WTC11 (cell line): ENCODE results near the gene MOGAT1.

Experiments
- CREB1 ChIP-seq: sonication (generic); formaldehyde crosslinking; IDR thresholded peaks from 2 replicates; pipeline ENCODE4 v1.8.0; 2023; ENCODE audit warnings: mild to moderate bottlenecking, missing genetic modification reagents
- ELF4 ChIP-seq: sonication (generic); formaldehyde crosslinking; IDR thresholded peaks from 2 replicates; pipeline ENCODE4 v1.8.1; 2022; ENCODE audit warnings: low read depth, mild to moderate bottlenecking, moderate library complexity, missing genetic modification reagents
- NFYB ChIP-seq: sonication (generic); formaldehyde crosslinking; conservative IDR thresholded peaks from 2 replicates; pipeline ENCODE4 v1.8.0; 2022; ENCODE audit warnings: low read depth, missing genetic modification reagents
- SMAD3 ChIP-seq: sonication (generic); formaldehyde crosslinking; IDR thresholded peaks from 2 replicates; pipeline ENCODE4 v1.8.0; 2022; ENCODE audit warnings: missing genetic modification reagents, mild to moderate bottlenecking, borderline replicate concordance
- ZBTB21 ChIP-seq: sonication (generic); formaldehyde crosslinking; IDR thresholded peaks from 2 replicates; pipeline ENCODE4 v1.8.1; 2023; ENCODE audit warnings: mild to moderate bottlenecking, missing genetic modification reagents, borderline replicate concordance
- TF ChIP-seq, protein P1 (sequence below): fragments of 200-600 bp; IDR thresholded peaks from 2 replicates; pipeline ENCODE4 v1.8.0; 2022; ENCODE audit warnings: antibody characterized with exemption
- TF ChIP-seq, protein P2 (sequence below): sonication (generic); formaldehyde crosslinking; IDR thresholded peaks from 2 replicates; pipeline ENCODE4 v1.8.1; 2023; ENCODE audit warnings: mild to moderate bottlenecking, missing genetic modification reagents, moderate library complexity

DNA sequence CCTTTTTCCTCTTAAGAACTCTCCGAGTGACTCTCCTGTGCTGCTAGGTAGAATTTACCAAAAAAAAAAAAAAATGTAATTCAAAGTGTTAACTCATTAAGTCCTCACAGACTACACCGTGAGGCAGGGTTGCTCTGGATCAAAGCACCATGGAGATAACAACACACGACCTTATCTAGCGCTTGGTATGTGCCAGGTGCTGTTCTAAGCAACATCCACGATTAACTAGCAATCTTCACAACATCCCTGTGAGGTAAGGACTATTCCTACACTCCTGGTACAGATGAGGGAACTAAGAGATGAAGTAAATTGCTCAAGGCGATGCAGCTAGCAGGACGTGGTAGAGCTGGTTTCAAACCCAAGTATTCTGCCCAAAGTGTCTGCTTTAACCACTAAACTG is 1.8 kb downstream of the MOGAT1 start:
- TF ChIP-seq NFYB (no peak), CREB1 (CRISPR knock-in tag) (no peak), ELF4 (CRISPR knock-in tag) (no peak), ZBTB21 (CRISPR knock-in tag) (no peak), SMAD3 (CRISPR knock-in tag) (no peak)
- TF ChIP-seq, protein P1, sequence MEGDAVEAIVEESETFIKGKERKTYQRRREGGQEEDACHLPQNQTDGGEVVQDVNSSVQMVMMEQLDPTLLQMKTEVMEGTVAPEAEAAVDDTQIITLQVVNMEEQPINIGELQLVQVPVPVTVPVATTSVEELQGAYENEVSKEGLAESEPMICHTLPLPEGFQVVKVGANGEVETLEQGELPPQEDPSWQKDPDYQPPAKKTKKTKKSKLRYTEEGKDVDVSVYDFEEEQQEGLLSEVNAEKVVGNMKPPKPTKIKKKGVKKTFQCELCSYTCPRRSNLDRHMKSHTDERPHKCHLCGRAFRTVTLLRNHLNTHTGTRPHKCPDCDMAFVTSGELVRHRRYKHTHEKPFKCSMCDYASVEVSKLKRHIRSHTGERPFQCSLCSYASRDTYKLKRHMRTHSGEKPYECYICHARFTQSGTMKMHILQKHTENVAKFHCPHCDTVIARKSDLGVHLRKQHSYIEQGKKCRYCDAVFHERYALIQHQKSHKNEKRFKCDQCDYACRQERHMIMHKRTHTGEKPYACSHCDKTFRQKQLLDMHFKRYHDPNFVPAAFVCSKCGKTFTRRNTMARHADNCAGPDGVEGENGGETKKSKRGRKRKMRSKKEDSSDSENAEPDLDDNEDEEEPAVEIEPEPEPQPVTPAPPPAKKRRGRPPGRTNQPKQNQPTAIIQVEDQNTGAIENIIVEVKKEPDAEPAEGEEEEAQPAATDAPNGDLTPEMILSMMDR = no peak
- TF ChIP-seq, protein P2, sequence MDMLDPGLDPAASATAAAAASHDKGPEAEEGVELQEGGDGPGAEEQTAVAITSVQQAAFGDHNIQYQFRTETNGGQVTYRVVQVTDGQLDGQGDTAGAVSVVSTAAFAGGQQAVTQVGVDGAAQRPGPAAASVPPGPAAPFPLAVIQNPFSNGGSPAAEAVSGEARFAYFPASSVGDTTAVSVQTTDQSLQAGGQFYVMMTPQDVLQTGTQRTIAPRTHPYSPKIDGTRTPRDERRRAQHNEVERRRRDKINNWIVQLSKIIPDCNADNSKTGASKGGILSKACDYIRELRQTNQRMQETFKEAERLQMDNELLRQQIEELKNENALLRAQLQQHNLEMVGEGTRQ (CRISPR knock-in tag) = no peak
